Measurements from ENCODE around the gene PTHLH.

DNA sequence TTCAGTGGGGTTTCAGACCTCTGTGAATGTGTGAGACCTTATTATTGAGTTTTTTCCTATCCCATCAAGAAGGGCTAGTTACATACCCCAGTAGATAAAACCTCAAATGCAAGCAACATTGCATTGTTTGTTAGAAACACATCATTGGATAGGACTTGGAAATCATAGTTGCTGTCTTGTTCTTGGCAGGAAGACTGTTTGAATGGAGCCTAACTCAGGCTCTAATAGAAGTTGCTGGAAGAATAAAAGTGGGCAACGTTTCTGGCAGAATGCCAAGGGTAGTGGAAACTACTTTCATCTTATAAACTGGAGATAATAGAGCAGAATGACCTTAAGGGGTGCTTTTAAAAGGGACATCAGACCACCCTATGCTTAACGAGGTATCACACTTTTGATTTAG, 9.9 kb upstream of the PTHLH start:
- TF ChIP-seq EZH2phosphoT487 (IDR thresholded peaks at IDR 0.05; ENCODE audit: low read depth, severe bottlenecking, unreplicated experiment) (no peak), EZH2 (IDR thresholded peaks at IDR 0.05; ENCODE audit: borderline replicate concordance) (no peak)
- TF ChIP-seq, protein P1, sequence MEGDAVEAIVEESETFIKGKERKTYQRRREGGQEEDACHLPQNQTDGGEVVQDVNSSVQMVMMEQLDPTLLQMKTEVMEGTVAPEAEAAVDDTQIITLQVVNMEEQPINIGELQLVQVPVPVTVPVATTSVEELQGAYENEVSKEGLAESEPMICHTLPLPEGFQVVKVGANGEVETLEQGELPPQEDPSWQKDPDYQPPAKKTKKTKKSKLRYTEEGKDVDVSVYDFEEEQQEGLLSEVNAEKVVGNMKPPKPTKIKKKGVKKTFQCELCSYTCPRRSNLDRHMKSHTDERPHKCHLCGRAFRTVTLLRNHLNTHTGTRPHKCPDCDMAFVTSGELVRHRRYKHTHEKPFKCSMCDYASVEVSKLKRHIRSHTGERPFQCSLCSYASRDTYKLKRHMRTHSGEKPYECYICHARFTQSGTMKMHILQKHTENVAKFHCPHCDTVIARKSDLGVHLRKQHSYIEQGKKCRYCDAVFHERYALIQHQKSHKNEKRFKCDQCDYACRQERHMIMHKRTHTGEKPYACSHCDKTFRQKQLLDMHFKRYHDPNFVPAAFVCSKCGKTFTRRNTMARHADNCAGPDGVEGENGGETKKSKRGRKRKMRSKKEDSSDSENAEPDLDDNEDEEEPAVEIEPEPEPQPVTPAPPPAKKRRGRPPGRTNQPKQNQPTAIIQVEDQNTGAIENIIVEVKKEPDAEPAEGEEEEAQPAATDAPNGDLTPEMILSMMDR (IDR thresholded peaks at IDR 0.05; ENCODE audit: poor library complexity), result no peak
